ENCODE data around the gene SFT2D3. TPM values are rescaled to one million over a fixed set of nuclear protein-coding genes. Genes with fewer than 3 reads are reported as not detected.

SFT2D3 gene
- total RNA-seq, 1 experiment from 2014 or later, result 4.1 TPM

- intact Hi-C loops (cut with micrococcal nuclease), result no loop called here
- Mint-ChIP-seq H3K4me3 (ENCODE audit: unreplicated experiment) (no peak overlapping the region), H3K27me3 (ENCODE audit: insufficient read depth, unreplicated experiment) (no peaks in the 10 kb centered on the region), H3K4me1 (ENCODE audit: insufficient read depth, unreplicated experiment) (peaks cover 4% of the 10 kb centered on the region), H3K27ac (ENCODE audit: low read depth, unreplicated experiment) (no peak overlapping the region), H3K9me3 (ENCODE audit: unreplicated experiment) (no peaks in the 10 kb centered on the region), H3K36me3 (ENCODE audit: insufficient read depth, unreplicated experiment) (no peaks in the 10 kb centered on the region)
- no peak for DNase-seq (ENCODE audit: unreplicated experiment)
- POLR2A ChIA-PET, result no interaction called here
- no peak for TF ChIP-seq CTCF (IDR thresholded peaks at IDR 0.05; ENCODE audit: unreplicated experiment)
- no TSS peak for BruUV-seq (replicated peaks)
- CTCF ChIA-PET, result interaction anchor here (0.6 to 0.9 kb wide), 2 partner anchors 115 to 601 kb away, joined by 3 read pairs; no protein-coding TSS in a partner anchor
Measured at GRCh38 chr2:127653421-127654083, 47.7 kb upstream of the SFT2D3 start.

GRCh38 chr2:127654084-127654837 is 47.0 kb upstream of the SFT2D3 start:
- no peak for TF ChIP-seq CTCF (IDR thresholded peaks at IDR 0.05; ENCODE audit: unreplicated experiment)
- Mint-ChIP-seq H3K36me3 (ENCODE audit: insufficient read depth, unreplicated experiment) (no peaks in the 10 kb centered on the region), H3K4me3 (ENCODE audit: unreplicated experiment) (no peak overlapping the region), H3K27ac (ENCODE audit: low read depth, unreplicated experiment) (no peak overlapping the region), H3K4me1 (ENCODE audit: insufficient read depth, unreplicated experiment) (peaks cover 4% of the 10 kb centered on the region), H3K27me3 (ENCODE audit: insufficient read depth, unreplicated experiment) (no peaks in the 10 kb centered on the region), H3K9me3 (ENCODE audit: unreplicated experiment) (no peaks in the 10 kb centered on the region)
- ChIA-PET POLR2A (no interaction called here), CTCF (interaction anchor here (0.9 kb wide), 1 partner anchor 116 kb away, joined by 3 read pairs; no protein-coding TSS in a partner anchor)
- no peak for DNase-seq (ENCODE audit: unreplicated experiment)
- no TSS peak for BruUV-seq (replicated peaks)
- intact Hi-C loops (cut with micrococcal nuclease), result no loop called here

- POLR2A ChIA-PET, result no interaction called here
- no peak for DNase-seq (ENCODE audit: unreplicated experiment)
- no peak for TF ChIP-seq CTCF (IDR thresholded peaks at IDR 0.05; ENCODE audit: unreplicated experiment)
- Mint-ChIP-seq H3K9me3 (ENCODE audit: unreplicated experiment) (no peaks in the 10 kb centered on the region), H3K27me3 (ENCODE audit: insufficient read depth, unreplicated experiment) (no peaks in the 10 kb centered on the region), H3K4me1 (ENCODE audit: insufficient read depth, unreplicated experiment) (no peaks in the 10 kb centered on the region), H3K36me3 (ENCODE audit: insufficient read depth, unreplicated experiment) (no peaks in the 10 kb centered on the region), H3K27ac (ENCODE audit: low read depth, unreplicated experiment) (no peak overlapping the region), H3K4me3 (ENCODE audit: unreplicated experiment) (no peak overlapping the region)
- no TSS peak for BruUV-seq (replicated peaks)
- intact Hi-C loops (cut with micrococcal nuclease), result no loop called here
- CTCF ChIA-PET, result no interaction called here
Measured at GRCh38 chr2:127654838-127655175, 46.5 kb upstream of the SFT2D3 start.

- no peaks in the 10 kb centered on the region for H3K4me1 Mint-ChIP-seq (ENCODE audit: insufficient read depth, unreplicated experiment)
- H3K27ac Mint-ChIP-seq (ENCODE audit: low read depth, unreplicated experiment), result no peak overlapping the region
- no peaks in the 10 kb centered on the region for H3K27me3 Mint-ChIP-seq (ENCODE audit: insufficient read depth, unreplicated experiment)
- no peaks in the 10 kb centered on the region for H3K36me3 Mint-ChIP-seq (ENCODE audit: insufficient read depth, unreplicated experiment)
- intact Hi-C loops (cut with micrococcal nuclease), result no loop called here
- H3K9me3 Mint-ChIP-seq (ENCODE audit: unreplicated experiment), result no peaks in the 10 kb centered on the region
- ChIA-PET CTCF (interaction anchor here (0.6 to 0.9 kb wide), 3 partner anchors 27 to 150 kb away, joined by 3 to 4 read pairs (median 3); no protein-coding TSS in a partner anchor), POLR2A (interaction anchor here (0.5 kb wide), 1 partner anchor 42 kb away, joined by 3 read pairs; no protein-coding TSS in a partner anchor)
- no peak for TF ChIP-seq CTCF (IDR thresholded peaks at IDR 0.05; ENCODE audit: unreplicated experiment)
- BruUV-seq (replicated peaks), result no TSS peak
- H3K4me3 Mint-ChIP-seq (ENCODE audit: unreplicated experiment), result no peak overlapping the region
- DNase-seq (ENCODE audit: unreplicated experiment), result no peak
Measured at GRCh38 chr2:127655209-127656073, 45.9 kb upstream of the SFT2D3 start.
